Superior temporal gyrus (tissue), 1 donor: ENCODE results near the gene MLPH.
"Not testable (repeated sequence)": the region's sequence is repeated elsewhere in the genome, so short reads cannot be mapped to it uniquely, and the experiment has no call there.

Experiments used
- DNase-seq: peaks from one replicate; pipeline ENCODE4 v3.0.0-alpha.2; 2016; ENCODE audit errors: extremely low spot score

MLPH gene

DNA sequence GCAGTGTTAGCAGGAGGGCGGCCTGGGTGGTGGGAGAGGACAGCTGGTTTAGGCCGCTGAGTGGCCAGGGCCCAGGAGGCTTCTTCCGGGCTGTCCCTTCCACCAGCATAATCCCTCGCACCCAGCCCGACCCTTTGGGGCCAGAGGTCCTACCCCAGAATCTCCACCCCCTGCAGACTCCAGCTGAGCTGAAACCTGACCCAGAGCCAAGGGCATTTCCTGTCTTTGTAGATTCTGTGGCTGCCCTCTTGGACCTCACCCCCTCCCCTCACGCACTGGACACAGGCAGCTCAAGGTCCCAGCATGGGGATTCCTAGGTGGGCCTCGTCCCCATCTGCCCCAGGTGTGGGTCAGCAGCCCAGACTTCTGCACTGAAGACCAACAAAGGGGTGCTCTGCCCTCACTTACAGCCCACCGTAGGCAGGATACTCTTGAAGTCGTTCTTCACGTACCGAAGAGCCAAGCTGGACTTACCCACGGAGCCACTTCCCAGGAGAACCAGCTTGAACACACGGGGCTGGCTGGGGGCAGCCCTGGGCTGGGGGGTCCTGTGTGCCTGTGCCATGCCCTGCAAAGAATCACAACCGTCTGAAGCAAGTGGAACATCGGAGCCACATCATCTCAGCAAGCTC lies 98.7 kb downstream of the MLPH start:
- DNase-seq: no peak

DNA sequence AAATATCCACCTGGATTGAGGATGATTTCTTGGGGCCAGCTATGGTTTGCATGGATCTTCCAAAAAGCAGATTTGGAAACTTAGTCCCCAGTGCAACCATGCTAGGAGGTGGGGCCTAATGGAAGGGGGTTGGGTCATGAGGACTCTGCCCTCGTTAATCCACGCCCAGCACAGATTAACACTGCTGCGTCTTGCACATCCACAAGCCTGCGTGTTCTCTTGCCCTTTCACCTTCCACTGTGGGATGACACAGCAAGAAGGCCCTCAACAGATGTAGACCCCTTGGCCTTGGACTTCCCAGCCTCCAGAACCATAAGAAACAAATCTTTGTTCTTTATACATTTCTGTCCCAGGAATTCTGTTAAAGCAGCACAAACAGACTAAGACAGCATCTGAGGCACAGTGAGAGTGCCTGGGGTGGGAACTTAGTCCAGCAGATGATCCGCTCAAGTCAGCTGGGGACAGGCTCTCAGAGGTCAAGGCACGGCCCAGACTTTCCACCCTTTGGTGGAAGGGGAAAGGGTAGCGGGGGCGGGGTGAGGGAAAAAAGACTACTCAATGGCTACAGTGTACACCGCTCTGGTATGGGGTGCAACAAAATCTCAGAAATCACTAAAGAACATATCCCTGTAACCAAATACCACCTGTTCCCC lies 101.1 kb downstream of the MLPH start:
- no peak for DNase-seq

DNA sequence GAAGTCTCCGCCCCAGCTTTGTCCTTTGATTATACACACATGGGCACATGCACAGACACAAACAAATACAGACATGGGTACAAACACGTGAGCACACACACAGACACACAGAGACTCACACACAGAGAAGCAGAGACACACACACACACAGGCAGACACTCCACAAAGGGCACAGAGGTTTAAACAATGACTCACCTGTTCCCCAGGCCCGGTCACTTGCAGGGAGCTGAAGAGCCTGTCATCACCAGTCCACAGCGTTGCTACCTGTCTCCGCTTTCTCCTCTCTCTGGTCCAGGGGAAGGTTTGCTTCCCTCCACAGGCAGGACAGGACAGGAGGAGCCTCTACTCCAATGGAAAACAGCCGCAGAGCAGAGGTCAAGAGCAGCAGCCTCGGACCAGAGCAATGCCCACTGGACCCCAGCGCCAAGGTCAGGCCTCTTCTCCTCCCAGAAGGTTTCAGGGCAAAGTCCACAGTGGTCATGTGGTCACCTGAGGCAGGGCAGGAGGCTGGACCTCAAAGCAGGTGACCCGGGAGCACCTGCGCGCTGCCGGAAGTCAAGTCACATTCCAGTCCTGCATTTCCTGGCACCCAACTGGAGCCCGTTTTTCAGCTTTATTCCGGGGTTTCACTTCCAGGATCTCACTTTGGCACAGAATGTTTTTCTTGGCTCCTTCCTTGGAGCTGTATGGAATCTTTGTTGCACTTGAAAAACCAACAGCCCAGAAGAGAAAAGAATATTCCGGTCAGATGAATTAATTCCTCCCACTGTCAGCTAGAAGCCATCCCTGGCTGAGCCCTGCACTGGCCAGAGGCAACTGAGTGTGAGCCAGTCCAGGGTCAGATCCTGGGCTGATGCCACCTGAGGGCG lies 103.5 kb downstream of the MLPH start, which contains the start of gene RAB17:
TSS of gene RAB17 (minus strand) at position 463 of the 869 bp plus-strand sequence. CDS start 4,580 bp downstream, outside the sequence.
- DNase-seq: no peak

DNA sequence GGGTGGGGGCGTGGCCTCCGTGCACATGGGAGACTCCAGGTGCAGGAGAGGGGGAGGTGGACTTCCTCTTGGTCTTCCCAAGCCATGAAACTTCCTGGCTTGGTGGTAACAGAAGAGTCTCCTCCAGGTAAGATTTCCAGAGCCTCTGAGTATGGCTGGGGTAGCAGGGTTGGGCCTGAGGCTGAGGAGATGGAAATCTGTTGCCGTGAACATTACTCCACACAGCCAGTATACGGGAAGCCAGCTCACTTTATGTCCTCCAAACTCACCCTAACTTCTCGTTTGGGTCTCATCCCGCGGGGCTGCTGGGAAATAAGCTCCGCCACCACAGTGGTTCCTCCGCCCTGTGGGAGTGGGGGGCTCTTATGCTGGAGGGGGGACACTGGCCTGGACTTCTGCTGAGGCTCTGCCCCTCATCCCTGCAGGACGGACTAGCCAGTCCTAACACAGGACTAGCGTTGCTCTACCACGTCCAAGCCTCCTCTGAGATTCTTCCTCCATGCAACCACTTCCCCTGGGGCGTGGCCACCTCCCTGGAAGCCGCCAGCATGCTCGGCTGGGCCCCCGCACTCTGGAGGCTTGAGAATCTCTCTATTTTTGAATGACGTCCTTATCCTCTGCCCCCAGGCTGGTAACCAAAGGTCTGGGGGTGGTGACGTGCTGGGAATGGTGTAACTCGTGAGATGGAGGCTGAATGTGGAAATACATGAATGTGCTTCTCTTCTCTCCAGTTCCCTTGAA lies 104.3 kb downstream of the MLPH start:
- no peak for DNase-seq

DNA sequence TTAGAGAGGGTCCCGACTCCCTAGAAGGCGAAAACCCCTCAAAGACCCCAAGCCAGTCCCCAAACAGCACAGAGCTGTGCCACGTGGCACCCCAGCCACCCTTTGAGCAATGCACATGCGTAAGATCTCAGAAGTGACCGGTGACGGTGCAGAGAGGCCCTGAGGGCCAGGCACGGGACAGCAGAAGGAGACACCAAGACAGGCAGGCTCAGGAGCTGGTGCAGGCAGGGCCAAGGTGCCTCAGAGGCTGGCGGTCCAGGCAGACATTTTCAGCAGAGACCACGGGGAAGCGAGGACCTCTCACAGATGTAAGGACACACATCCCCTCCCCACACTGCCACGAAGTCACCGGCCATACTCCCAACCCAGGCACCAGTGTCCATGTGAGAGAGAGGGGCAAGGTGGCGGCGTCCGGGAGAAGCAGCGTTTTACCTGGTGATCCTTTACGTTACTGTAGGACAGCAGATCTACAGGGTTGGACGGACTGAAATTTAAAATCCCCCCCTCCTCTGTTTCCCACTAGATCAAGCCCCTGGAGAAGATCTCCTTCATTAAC lies 105.5 kb downstream of the MLPH start:
- no peak for DNase-seq

DNA sequence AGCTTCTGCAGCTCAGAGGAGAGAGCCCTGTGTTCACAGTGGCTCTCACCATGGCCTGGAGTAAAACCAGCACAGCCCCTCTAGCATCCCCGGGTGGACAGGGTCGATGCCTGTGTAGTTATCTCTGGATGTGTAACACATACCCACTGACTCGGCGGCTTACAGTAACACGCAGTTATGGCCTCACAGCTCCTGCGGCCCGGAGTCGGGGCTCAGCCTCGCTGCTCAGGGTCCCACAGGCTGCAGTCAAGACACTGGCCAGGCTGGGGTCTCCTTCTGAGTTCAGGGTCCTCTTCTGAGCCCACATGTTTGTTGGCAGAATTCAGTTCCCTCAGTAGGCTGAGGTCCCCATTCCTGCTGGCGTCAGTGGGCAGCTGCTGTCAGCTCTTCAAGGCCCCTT lies 106.0 kb downstream of the MLPH start:
- no peak for DNase-seq

DNA sequence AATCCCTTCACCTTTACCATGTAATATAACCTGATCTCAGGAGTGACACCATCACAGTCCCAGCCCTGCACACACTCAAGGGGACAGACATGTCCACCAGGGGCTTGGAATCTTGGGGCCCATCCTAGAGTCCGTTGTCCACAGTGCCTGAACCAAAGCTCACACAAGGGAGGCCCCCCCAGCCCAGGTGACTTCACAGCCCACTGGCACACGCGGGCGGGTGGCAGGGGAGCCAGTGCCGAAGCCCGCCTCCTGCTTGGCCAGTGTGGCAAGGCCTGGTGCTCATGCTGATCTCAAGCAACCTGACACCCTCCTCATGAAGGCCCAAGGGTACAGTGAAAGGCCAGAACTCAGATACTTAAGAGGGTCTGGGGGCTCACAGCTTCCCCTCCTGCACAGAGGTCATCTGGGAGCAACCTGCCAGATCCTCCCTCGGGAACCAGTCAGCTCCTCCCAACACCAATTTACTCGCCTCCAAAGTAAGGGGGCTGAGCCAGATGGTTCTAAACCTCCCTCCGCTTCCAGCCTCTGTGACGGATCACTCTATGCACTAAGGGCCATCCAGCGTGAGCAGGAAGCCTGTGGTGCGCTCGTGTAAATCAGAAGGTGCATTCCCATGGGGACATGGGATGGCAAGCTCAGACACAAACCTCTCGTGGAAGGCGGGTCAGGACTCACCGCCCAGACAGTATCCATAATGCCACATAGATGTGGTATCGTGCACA lies 106.7 kb downstream of the MLPH start:
- DNase-seq: no peak

DNA sequence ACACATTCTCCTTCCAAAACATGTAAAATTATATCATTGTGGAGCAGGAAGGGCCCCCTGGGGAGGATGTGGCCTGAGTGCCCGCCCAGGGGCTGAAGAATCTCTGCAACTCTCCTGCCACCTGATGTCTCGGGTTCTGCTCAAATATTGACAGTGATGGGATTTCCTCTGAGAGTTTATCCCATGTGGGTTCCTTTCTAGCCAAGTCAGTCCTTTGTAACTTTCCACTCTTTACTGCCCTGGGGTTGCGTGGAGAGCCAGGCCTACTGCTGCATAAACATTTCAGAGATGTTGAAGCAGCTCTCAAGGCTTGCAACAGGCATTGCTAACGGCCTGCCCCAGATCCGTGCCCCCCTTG lies 107.4 kb downstream of the MLPH start:
- DNase-seq: no peak

DNA sequence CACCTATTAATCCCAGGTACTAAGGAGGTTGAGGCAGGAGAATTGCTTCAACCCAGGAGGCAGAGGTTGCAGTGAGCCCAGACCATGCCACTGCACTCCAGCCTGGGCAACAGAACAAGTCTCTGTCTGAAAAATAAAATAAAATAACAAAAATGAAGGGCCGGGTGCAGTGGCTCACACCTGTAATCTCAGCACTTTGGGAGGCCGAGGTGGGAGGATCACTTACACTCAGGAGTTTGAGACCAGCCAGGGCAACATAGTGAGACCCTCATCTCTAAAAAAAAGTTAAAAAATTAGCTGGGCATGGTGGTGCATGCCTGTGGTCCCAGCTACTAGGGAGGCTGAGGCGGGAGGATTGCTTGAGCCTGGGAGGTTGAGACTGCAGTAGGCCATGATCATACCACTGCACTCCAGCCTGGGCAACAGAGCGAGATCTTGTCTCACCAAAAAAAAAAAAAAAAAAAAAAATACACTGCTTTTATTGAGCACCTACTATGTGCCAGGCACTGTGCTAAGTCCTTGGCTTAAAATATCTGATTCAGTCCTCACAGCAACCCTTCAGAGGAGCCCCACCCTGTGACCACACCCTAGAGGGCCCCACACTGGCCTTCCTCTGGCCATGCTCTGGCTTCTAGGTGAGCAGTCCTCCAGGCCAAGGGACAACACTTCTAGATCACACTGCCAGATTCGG lies 108.9 kb downstream of the MLPH start:
- DNase-seq: not testable (repeated sequence)

DNA sequence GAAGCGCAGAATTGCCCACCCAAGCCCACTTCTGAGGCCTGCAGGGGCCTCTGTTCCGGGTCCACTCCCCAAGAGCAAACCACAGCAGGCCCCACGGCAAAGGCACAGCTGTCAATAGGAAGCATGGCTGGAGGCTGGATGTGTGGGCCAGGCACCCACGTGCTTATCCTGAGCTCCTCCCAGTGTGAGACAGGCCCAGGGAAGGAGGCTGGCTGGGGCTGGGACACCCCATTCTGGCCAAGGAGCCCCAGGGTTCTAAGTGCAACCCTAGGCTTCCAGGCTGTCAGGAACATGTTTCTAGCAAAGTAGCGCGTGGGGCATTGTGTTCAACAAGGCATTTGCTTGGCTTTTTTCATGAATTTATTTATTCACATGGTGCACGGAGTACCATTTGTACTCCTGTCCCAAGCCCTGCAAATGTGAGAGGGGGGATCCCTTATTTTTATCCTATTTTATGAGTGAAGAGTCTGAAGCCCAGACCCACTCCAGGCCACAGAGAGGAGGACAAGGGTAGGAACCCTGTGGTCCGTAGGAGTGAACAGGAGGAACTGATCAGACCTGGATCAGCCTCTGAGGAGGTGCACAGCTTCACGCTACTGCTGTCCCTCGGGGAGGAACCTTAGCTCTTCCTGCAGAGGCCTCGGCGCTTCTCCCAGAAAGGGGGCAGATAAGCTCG lies 109.6 kb downstream of the MLPH start:
- DNase-seq: no peak

DNA sequence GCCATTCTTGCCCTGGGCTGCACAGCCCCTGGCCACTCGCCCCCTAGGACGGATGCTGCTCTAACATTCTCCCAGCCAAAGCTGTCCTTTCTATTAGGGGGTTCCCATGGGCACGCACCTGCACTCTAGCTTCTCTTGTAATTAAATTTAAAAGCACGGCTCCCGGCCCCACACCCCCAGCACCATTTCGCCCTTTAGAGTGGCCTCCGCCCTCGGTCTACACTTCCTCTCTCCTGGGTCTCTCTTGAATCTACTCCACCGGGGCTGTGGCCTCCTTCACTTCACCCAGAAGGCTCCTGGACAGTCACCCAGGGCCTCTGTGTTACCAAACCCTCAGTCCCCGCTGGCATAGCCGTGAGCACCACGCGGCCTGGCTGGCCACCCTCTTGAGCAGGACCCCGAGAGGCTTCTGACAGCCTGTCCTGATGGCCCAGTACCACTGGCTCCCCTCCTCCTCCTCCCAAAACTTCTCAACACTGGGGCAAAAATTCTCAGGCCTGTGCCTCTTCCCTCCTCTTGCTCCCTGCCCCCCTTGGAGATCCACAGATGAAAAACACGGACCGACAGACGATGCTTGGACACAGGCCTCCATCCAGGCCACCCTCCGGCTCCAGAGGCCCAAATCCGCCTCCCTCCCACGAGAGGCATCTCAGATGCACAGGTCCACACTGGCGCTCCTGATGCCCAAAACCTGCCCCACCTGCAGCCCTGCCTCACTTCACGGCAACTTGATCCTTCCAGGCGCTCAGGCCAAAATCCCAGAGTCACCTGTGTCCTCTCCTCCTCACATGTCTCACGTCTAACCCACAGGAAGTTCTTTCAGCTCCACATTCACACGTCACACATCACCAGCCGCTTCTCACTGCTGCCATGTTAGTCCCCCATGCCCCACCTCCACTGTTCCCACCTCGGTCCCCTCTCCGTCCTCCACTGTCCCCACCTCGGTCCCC lies 110.4 kb downstream of the MLPH start:
- no peak for DNase-seq

DNA sequence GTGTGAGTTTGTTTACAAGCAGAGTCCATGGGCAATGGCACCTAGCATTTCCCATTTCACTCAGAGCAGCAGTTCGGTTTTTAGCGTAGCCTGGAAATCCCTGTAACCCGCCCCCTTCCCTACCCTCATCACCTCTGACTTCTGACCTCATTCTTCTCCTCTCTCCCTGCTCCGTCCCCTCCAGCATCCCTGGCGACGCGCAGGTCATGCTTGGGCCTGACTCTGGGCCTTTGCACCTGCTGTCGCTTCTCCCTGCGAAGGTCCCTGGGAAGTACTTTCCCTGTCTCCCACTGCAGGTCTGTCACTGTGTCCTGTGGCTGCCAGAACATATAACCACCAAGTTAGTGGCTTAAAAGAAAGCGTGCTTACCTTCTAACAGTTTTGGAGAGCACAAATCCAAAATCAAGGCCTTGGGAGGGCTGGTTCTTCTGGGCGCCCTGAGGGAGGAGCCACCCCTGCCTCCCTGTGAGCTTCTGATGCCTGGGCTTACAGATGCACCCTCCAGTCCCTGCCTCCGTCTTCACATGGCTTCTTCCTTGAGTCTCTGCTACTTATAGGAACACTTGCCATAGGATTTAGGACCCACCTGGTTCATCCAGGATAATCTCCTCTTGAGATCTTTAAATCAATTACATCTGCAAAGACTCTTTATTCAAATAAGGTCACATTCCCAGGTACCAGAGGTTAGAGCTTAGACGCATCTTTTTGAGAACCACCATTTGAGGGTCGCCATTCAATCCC lies 111.6 kb downstream of the MLPH start:
- no peak for DNase-seq

DNA sequence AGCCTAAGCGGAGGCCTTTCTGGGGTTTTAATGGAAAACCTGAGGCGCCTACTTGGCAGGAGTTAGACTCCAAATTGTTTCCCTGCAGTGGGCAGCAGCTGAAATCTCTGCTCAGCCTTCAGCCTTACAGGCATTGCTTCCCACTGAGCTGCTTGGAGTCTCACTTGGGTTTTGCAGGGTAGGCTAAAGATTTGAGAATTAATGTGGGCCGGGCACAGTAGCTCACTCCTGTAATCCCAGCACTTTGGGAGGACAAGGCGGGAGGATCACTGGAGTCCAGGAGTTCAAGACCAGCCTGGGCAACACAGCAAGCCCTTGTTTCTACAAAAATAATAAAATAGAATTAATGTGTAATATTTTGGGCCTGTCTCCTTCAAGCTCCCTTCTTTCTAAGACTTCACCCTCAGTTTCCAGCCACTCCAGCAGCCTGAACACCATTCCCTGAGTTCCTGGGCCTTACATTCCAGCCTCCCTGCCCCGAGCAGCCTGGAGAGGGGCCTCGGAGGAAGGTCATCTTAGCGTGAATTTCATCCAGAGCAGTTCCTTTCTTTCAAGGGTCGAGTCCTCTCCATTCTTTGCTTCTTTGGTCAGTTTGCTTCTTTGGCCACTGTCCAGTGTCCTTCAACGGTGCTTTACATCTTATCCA lies 112.5 kb downstream of the MLPH start:
- no peak for DNase-seq

DNA sequence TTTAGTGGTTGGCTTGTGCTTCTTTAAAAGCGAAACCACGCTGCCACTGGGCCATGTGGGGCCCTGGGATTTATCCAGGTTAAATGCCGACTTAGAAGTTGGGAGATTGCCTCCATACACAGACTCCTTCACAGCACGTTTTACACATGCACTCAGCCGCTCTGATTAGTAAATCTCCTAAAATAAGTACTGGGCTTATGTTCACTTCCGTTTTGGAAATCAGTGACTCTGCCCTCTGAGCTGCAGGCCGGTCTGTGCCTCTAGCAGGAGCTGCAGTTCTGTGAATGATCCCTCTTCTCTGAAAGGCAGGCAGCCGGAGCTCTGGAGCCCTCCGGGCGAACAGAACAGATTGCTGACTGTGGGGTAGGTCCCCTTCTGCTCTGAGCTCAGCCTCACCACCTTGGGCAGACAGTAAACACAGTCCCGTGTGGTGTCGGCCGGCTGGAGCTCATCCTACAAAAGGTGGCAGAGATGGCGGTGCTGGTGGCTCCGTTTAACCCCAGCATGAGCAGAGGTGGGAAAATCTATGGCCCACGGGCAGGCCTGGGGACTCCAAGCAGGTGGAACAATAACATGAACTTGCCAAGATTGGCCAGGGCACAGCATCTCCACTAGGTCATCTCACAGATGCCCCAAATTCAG lies 113.3 kb downstream of the MLPH start:
- no peak for DNase-seq

DNA sequence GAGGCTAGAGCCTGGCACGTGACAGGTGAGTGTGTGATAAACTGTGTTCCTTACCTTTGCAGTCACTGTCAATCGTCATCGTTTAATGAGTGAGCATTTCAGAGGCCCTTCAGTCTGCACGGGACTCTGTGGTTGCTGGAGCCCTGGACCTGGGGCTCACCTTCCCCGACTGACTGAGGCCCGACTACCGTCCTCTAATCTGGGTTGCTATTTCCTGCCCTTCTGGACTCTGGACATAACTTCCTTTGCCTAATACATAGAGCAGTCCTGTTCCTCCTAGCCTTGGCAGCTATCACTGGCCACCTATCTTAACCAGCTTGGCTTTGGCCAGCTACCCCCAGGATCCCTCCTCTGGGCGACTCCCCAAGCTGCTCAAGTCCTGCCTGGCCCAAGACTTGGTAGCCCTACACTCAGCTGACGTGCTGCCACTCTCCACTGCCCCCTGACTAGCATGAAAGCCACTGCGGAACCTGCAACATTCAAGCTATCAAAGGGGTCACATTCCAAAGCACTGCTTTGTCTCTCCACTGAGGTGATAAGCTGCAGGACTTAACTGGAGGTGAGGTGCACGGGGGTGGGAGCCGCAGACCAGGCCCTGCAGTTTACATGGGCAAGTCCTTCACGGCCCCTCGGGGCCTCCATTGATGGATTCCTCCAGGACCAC lies 114.5 kb downstream of the MLPH start:
- no peak for DNase-seq

DNA sequence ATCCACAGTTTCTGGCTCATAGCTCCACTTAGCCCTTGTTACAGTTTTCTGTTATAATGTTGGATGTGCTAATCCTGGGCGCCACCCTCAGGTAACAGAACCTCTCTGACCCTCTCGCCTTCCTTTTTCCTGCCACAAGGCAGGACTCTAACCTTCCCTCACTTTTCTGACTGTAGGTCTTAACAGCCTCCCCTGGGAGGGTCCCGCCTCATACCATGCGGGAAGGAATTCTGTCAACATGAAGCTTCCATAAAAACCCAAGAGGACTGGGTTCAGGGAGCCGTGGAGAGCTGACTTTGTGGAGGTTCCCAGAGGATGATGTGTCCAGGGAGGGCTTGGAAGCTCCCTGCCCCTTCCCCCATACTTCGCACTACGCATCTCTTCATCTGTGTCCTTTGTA lies 115.4 kb downstream of the MLPH start:
- no peak for DNase-seq
